Common myeloid progenitor, CD34-positive (primary cell): Measurements from ENCODE around the gene MAGI1.
"Not testable (repeated sequence)": the region's sequence is repeated elsewhere in the genome, so short reads cannot be mapped to it uniquely, and the experiment has no call there.

Source experiments
- CTCF ChIA-PET: fragments of 350-600 bp; sonication (Branson Sonifier 250); formaldehyde crosslinking; loops from one replicate; lab custom pipeline; 2021; ENCODE audit warnings: antibody characterized with exemption; lab: Charles Lee
- POLR2A ChIA-PET: fragments of 350-600 bp; sonication (Branson Sonifier 250); formaldehyde crosslinking; loops from one replicate; lab custom pipeline; 2021; ENCODE audit warnings: antibody characterized with exemption; lab: Charles Lee
- DNase-seq, 3 donors: peaks; one replicate each; pipeline versions ENCODE4 v3.0.0 to v3.0.0-alpha.2; 2013
- H3K27ac ChIP-seq, 2 experiments: 1 replicate in 1 of 2; 2 replicates in 1 of 2; pipeline ENCODE4 v1.7.0; 2013; ENCODE audit warnings: inconsistent platforms in 2 of 2, low read length in 2 of 2, mild to moderate bottlenecking in 2 of 2, low read depth in 1 of 2, moderate library complexity in 1 of 2; ENCODE audit not compliant: severe bottlenecking in 2 of 2, insufficient read depth in 1 of 2, poor library complexity in 1 of 2
- H3K27me3 ChIP-seq, 5 experiments: replicated peaks in 2 of 5; 1 replicate in 3 of 5; 2 replicates in 2 of 5; pipeline versions ENCODE4 v1.6.1 to v1.7.0; 2013; ENCODE audit warnings: low read length in 4 of 5, mild to moderate bottlenecking in 2 of 5, moderate library complexity in 2 of 5, inconsistent platforms in 1 of 5; ENCODE audit not compliant: insufficient read depth in 5 of 5, control insufficient read depth in 4 of 5
- H3K36me3 ChIP-seq, 4 experiments: 1 replicate in 2 of 4; 2 replicates in 2 of 4; pipeline versions ENCODE4 v1.6.1 to v1.7.0; 2013; ENCODE audit warnings: low read length in 3 of 4, control low read depth in 1 of 4, mild to moderate bottlenecking in 1 of 4; ENCODE audit not compliant: control insufficient read depth in 4 of 4, insufficient read depth in 4 of 4
- H3K4me1 ChIP-seq, 4 experiments: 1 replicate in 3 of 4; 2 replicates in 1 of 4; pipeline versions ENCODE4 v1.6.1 to v1.7.1; 2013; ENCODE audit warnings: low read length in 3 of 4, mild to moderate bottlenecking in 3 of 4, control low read depth in 1 of 4, inconsistent platforms in 1 of 4, moderate library complexity in 1 of 4; ENCODE audit not compliant: control insufficient read depth in 4 of 4, insufficient read depth in 4 of 4; ENCODE audit errors: control extremely low read depth in 1 of 4
- H3K4me3 ChIP-seq, 7 experiments: 1 replicate in 4 of 7; 2 replicates in 3 of 7; pipeline versions ENCODE4 v1.5.1 to v1.7.0; 2013; ENCODE audit warnings: mild to moderate bottlenecking in 7 of 7, low read length in 6 of 7, moderate library complexity in 6 of 7, inconsistent platforms in 2 of 7, low read depth in 2 of 7, control low read depth in 1 of 7; ENCODE audit not compliant: insufficient read depth in 4 of 7, control insufficient read depth in 1 of 7; ENCODE audit errors: extremely low read depth in 1 of 7
- H3K9me3 ChIP-seq, 5 experiments: 1 replicate in 4 of 5; 2 replicates in 1 of 5; pipeline versions ENCODE4 v1.6.1 to v1.7.1; 2013; ENCODE audit warnings: low read length in 4 of 5, mild to moderate bottlenecking in 2 of 5, inconsistent platforms in 1 of 5, low read depth in 1 of 5, moderate library complexity in 1 of 5; ENCODE audit not compliant: control insufficient read depth in 4 of 5, insufficient read depth in 2 of 5; ENCODE audit errors: control extremely low read depth in 1 of 5
- WGBS: methylation state at CpG from one replicate; pipeline ENCODE4 v1.1.5; 2013; ENCODE audit not compliant: insufficient coverage; 5-methylcytosine and 5-hydroxymethylcytosine counted together

Gene MAGI1

DNA sequence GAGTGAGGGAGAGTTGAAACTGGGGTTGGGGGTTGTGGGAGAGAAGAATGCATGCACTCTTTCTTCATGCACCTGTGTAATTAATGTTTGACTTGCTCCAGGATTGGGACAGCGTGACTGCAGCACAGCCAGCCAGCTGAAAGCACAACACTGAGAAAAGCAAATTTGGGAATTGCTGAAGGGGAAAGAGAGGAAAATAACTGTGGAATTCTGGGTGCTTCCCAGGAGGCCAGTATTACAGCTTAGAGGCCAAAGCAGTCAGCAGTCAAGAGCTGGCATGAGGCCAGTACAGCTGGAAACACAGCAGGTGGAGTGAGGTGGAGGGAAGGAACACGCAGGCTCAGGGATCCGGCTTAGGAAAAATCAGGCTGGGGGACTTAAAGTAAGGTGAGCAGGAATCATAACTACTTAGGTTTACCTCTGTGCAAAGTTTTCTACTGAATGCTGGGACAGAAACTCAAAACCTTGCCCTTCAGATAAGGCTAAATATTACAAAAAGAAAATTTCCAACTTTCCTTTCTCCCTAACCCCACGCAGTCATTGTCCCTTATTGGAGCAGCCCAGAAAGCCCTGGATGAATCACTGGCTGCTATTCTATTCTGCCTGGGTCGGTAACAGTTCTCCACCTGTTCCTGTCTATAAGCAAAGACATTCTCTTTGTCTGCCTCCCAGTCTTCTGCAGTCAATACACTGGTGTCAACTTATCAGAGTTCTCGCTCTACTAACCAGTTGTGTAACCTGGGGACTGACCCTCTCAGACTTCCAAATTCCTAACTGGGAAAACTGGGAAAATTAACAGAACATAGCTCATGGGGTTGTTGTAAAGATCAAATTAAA, 167.2 kb downstream of the MAGI1 start:
- Histone ChIP-seq H3K27ac (no peak overlapping the region), H3K36me3 (no peaks in the 10 kb centered on the region), H3K27me3 (peaks cover 0 to 4% (median 0%) of the 10 kb centered on the region in 5 experiments), H3K4me1 (no peaks in the 10 kb centered on the region), H3K9me3 (no peaks in the 10 kb centered on the region), H3K4me3 (no peak overlapping the region)
- WGBS = 97% methylated on average over 6 of the region's 6 CpGs
- CTCF ChIA-PET = no interaction called here
- POLR2A ChIA-PET = interaction anchor here (0.6 kb wide), 1 partner anchor 1481 kb away, joined by 3 read pairs; no protein-coding TSS in a partner anchor
- no peak for DNase-seq

DNA sequence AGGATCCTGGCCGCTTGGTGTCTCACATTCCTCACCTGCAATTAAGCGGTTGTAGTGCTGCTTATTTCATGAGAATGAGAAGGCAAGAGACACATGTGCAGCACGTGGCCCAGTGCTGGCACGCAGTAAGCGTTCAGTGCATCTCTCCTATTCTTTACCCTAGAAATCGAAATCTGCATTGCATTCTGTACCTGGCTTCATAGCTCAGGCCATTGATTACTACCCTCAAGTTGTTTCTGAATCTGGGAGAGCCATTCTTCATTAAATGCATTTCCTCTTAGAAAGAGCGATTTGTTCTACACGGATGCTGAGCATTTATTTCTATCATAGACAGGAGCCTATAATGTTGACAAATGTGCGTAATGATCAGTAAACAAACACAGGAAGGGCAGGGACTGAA, 168.9 kb downstream of the MAGI1 start:
- WGBS = 95% methylated on average over 9 of the region's 9 CpGs
- Histone ChIP-seq H3K27ac (no peak overlapping the region), H3K9me3 (no peaks in the 10 kb centered on the region), H3K4me3 (no peak overlapping the region), H3K4me1 (no peaks in the 10 kb centered on the region), H3K36me3 (no peaks in the 10 kb centered on the region), H3K27me3 (peaks cover 0 to 1% (median 0%) of the 10 kb centered on the region in 5 experiments)
- ChIA-PET CTCF (no interaction called here), POLR2A (no interaction called here)
- DNase-seq = no peak

DNA sequence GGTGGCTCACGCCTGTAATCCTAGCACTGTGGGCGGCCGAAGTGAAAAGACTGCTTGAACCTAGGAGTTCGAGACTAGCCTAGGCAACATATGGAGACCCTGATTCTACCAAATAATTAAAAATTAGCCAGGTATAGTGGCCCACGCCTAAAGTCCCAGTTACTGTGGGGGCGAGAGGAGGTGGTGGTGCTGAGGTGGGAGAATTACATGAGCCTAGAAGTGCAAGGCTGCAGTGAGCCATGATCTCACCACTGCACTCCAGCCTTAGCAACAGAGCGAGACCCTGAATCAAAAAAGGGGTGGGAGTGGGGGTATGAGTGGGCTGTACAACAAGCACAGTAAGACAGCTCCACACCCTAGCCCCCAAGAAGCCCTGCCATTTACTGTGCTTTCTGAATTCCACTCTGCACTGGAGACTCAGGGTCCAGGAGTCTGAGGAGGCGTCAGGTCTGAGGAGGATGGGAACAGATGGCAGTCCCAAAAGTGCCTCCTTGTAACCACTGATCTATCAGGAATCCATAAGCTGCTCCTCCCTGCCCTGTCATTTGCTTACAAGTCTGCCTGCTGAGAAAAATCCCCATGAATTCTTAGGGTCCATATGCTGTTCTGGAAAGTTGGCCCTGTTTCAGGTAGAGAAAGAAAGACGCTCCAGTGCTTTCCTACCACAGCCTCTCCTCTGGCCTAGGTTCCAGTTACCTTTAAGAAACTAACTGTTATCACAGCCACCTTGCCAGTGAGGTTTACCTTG, 171.1 kb downstream of the MAGI1 start:
- CTCF ChIA-PET = no interaction called here

DNA sequence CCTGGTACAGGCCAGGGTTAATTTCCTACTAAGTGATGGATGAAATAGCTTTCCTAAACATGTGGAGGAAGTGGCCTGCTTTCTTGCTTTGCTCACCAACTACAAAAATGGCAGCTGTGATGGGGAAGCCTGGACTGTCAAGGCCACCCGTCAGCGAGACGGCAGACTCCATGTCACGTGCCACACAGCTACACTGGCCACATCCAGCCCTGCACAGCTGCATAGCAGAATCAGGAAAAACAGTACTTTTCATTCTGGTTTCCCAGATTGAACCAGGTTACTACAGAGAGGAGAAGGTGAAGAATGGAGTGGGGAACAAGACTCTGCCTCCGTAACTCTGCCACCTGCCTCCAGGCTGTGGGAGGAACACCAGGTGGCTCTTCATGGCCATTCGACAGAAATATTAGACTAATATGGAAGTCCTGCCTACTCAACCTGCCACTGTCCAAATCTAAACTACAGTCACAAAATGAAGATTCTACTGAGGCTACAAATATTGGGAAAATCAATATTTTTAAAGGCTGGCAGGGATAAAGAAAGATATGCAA, 174.3 kb downstream of the MAGI1 start:
- Histone ChIP-seq H3K4me3 (no peak overlapping the region), H3K27me3 (peaks cover 0 to 4% (median 0%) of the 10 kb centered on the region in 5 experiments), H3K4me1 (no peaks in the 10 kb centered on the region), H3K36me3 (no peaks in the 10 kb centered on the region), H3K9me3 (no peaks in the 10 kb centered on the region), H3K27ac (no peak overlapping the region)
- ChIA-PET POLR2A (no interaction called here), CTCF (no interaction called here)
- WGBS = 97% methylated on average over 6 of the region's 6 CpGs
- no peak for DNase-seq

More for the DNA sequence above, 171.1 kb downstream of the MAGI1 start:
- WGBS = 99% methylated on average over 5 of the region's 9 CpGs
- Histone ChIP-seq H3K4me3 (no peak overlapping the region), H3K27me3 (peaks cover 0 to 3% (median 0%) of the 10 kb centered on the region in 5 experiments), H3K36me3 (no peaks in the 10 kb centered on the region), H3K9me3 (no peaks in the 10 kb centered on the region), H3K27ac (no peak overlapping the region), H3K4me1 (no peaks in the 10 kb centered on the region)
- no peak for DNase-seq
- POLR2A ChIA-PET = no interaction called here

DNA sequence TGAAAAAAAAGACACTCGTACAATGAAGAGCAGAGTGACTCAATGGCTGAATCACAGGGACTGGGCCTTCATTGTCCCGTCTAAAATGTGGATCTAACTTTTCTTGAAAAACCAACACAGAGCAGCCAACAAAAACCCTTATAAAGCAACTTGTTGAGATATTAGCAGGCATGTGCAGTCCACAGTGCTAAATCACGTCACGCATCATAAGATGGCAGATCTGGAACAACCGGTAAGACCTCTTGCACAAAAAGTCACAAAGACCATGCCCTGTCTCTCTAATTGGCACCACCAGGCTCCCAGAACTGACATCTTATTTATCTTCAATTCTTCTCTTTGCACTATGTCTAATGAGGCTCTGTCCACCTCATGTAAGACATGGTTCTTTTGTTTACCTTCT, 177.0 kb downstream of the MAGI1 start:
- CTCF ChIA-PET = no interaction called here
- H3K4me1 ChIP-seq = no peaks in the 10 kb centered on the region
- no peak for DNase-seq
- 100% methylated on average over 5 of the region's 5 CpGs for WGBS
- no peaks in the 10 kb centered on the region for H3K9me3 ChIP-seq
- H3K27me3 ChIP-seq = peaks cover 0 to 4% (median 0%) of the 10 kb centered on the region in 5 experiments
- no peaks in the 10 kb centered on the region for H3K36me3 ChIP-seq
- H3K27ac ChIP-seq = no peak overlapping the region
- no peak overlapping the region for H3K4me3 ChIP-seq
- POLR2A ChIA-PET = no interaction called here

DNA sequence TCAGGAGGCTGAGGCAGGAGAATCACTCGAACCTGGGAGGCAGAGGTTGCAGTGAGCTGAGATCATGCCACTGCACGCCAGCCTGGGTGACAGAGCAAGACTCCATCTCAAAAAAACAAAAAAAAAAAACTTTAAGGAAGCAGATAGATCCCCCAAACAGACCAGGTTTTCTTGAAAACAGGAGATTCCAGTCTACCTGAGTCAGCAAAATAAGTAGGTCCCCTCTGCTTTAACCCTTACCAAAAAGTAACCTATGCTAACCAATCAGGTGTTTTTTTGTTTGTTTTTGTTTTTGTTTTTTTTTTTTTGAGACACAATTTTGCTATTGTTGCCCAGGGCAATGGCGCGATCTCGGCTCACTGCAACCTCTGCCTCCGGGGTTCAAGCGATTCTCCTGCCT, 179.1 kb downstream of the MAGI1 start:
- 100% methylated on average over 1 of the region's 7 CpGs for WGBS
- H3K27ac ChIP-seq, H3K36me3 ChIP-seq, H3K4me3 ChIP-seq, H3K4me1 ChIP-seq, H3K9me3 ChIP-seq, CTCF ChIA-PET, POLR2A ChIA-PET, DNase-seq, H3K27me3 ChIP-seq: not testable (repeated sequence)
